Cardiac muscle cell (in vitro differentiated cells and primary cell): Measurements from ENCODE around the gene DNAH11. TPM values are rescaled to one million over a fixed set of nuclear protein-coding genes. Genes with fewer than 3 reads are reported as not detected.
"Not testable (repeated sequence)": the region's sequence is repeated elsewhere in the genome, so short reads cannot be mapped to it uniquely, and the experiment has no call there.

Experiments
- DNase-seq, 2 donors: peaks; one replicate each; pipeline versions ENCODE4 v3.0.0 to v3.0.0-alpha.2; 2010 to 2017; ENCODE audit warnings: low read depth in 1 of 2, low spot score in 1 of 2
- H3K27ac ChIP-seq: fragments of 200-600 bp; sonication (generic); 2 replicates; pipeline ENCODE4 v1.5.1; 2016
- H3K27me3 ChIP-seq: fragments of 200-600 bp; sonication (generic); 2 replicates; pipeline ENCODE4 v1.6.0; 2016; ENCODE audit warnings: control low read depth
- H3K36me3 ChIP-seq: fragments of 200-600 bp; sonication (generic); 2 replicates; pipeline ENCODE4 v1.5.1; 2016; ENCODE audit warnings: control low read depth
- H3K4me1 ChIP-seq: fragments of 200-600 bp; sonication (generic); 2 replicates; pipeline ENCODE4 v1.8.1; 2017; ENCODE audit warnings: low read depth, mild to moderate bottlenecking, mixed run types
- H3K4me3 ChIP-seq: fragments of 200-600 bp; sonication (generic); 2 replicates; pipeline ENCODE4 v1.5.1; 2016; ENCODE audit warnings: mild to moderate bottlenecking
- H3K9me3 ChIP-seq: fragments of 200-600 bp; sonication (generic); 2 replicates; pipeline ENCODE4 v1.5.1; 2017; ENCODE audit warnings: low read depth, mild to moderate bottlenecking, control low read depth
- CTCF ChIP-seq: IDR thresholded peaks from 2 replicates; pipeline ENCODE4 v1.5.1; 2012; ENCODE audit warnings: low read depth, mild to moderate bottlenecking, low read length
- polyA plus RNA-seq: library from polyadenylated mRNA; unstranded; fragments of >200 nt; fragmentation: Nextera tagmentation; extraction: Ambion mirVana; gene quantifications from 2 replicates; pipeline ENCODE4 v1.2.1, GENCODE V29; 2016
- total RNA-seq: library from RNA; depleted of rRNA; stranded (reverse); fragments of >200 nt; gene quantifications from 2 replicates; pipeline ENCODE4 v1.2.3, GENCODE V29; 2016

DNAH11 gene
- total and polyA plus RNA-seq, 2 experiments from 2014 or later, result 0.60 to 1.9 TPM

GRCh38 chr7:21851559-21851967 lies 308.7 kb downstream of the DNAH11 start:
- H3K4me1 ChIP-seq, result no peaks in the 10 kb centered on the region
- H3K9me3 ChIP-seq, result peaks cover 2% of the 10 kb centered on the region
- no peak overlapping the region for H3K4me3 ChIP-seq
- H3K27me3 ChIP-seq, result no peaks in the 10 kb centered on the region
- no peaks in the 10 kb centered on the region for H3K36me3 ChIP-seq
- no peak for DNase-seq
- no peak overlapping the region for H3K27ac ChIP-seq
- TF ChIP-seq CTCF, result no peak

- H3K27ac ChIP-seq, H3K4me3 ChIP-seq, H3K36me3 ChIP-seq, H3K4me1 ChIP-seq, H3K9me3 ChIP-seq, H3K27me3 ChIP-seq: not testable (repeated sequence)
- DNase-seq, result peak in 1 of 2 donors; percentile 6
Observed at GRCh38 chr7:21865631-21866204, 322.9 kb downstream of the DNAH11 start.

GRCh38 chr7:21866731-21867130 lies 323.9 kb downstream of the DNAH11 start:
- no peak overlapping the region for H3K27ac ChIP-seq
- no peak overlapping the region for H3K4me3 ChIP-seq
- no peak for DNase-seq
- no peak for TF ChIP-seq CTCF
- no peaks in the 10 kb centered on the region for H3K9me3 ChIP-seq
- H3K36me3 ChIP-seq, result no peaks in the 10 kb centered on the region
- peaks cover 7% of the 10 kb centered on the region for H3K4me1 ChIP-seq
- no peaks in the 10 kb centered on the region for H3K27me3 ChIP-seq

- Histone ChIP-seq H3K27me3 (no peaks in the 10 kb centered on the region), H3K9me3 (no peaks in the 10 kb centered on the region), H3K27ac (no peak overlapping the region), H3K4me3 (no peak overlapping the region), H3K4me1 (peaks cover 7% of the 10 kb centered on the region), H3K36me3 (no peaks in the 10 kb centered on the region)
- TF ChIP-seq CTCF, result no peak
- DNase-seq, result no peak
Observed at GRCh38 chr7:21867226-21867625, 324.4 kb downstream of the DNAH11 start.

- no peak for DNase-seq
- H3K27me3 ChIP-seq, result no peaks in the 10 kb centered on the region
- no peak for TF ChIP-seq CTCF
- H3K9me3 ChIP-seq, result no peaks in the 10 kb centered on the region
- H3K27ac ChIP-seq, result no peak overlapping the region
- no peaks in the 10 kb centered on the region for H3K36me3 ChIP-seq
- H3K4me3 ChIP-seq, result no peak overlapping the region
- peaks cover 7% of the 10 kb centered on the region for H3K4me1 ChIP-seq
Observed at GRCh38 chr7:21867816-21868575, 325.2 kb downstream of the DNAH11 start.

GRCh38 chr7:21868576-21868850 lies 325.7 kb downstream of the DNAH11 start:
- no peaks in the 10 kb centered on the region for H3K27me3 ChIP-seq
- H3K9me3 ChIP-seq, result no peaks in the 10 kb centered on the region
- no peak for TF ChIP-seq CTCF
- no peak for DNase-seq
- no peaks in the 10 kb centered on the region for H3K36me3 ChIP-seq
- H3K4me1 ChIP-seq, result peaks cover 7% of the 10 kb centered on the region
- H3K27ac ChIP-seq, result no peak overlapping the region
- H3K4me3 ChIP-seq, result no peak overlapping the region
